CD4-positive, alpha-beta T cell treated with Interferon alpha-2 for 1 hour (primary cell): ENCODE data around the gene CDC14A.
"Not testable (repeated sequence)": the region's sequence is repeated elsewhere in the genome, so short reads cannot be mapped to it uniquely, and the experiment has no call there.

Experiments used
- DNase-seq, 2 donors: peaks; one replicate each; pipeline ENCODE4 v3.0.0-alpha.2; 2020 to 2022

CDC14A gene

DNA sequence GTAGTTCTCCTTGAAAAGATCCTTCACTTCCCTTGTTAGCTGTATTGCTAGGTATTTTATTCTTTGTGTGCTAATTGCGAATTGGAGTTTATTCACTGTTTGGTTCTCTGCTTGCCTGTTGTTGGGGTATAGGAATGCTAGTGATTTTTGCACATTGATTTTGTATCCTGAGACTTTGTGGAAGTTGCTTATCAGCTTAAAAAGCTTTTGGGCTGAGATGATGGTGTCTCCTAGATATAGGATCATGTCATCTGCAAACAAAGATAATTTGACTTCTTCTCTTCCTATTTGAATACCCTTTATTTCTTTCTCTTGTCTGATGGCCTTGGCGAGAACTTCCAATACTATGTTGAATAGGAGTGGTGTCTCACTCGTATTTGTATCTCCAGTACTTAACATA, 55.1 kb downstream of the CDC14A start:
- not testable (repeated sequence) for DNase-seq

DNA sequence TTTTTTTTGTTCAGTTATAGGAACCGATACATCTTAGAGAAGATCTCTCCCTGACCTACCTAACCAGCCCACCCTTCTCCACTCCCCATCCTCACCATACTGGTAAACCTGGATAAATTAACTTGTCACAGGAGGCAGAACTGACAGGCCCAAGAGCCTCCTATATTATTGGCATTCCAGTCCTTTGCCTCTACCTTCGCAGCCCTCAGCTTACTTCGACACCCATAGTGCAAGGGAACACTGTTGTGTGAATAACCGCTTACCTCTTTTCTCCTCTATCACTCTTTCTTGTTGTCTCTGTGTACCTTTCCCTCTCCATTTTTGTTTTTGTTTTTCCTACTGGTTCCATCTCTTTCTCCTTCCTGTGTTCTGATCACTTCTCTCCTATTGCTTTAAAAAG, 58.7 kb downstream of the CDC14A start:
- no peak for DNase-seq

DNA sequence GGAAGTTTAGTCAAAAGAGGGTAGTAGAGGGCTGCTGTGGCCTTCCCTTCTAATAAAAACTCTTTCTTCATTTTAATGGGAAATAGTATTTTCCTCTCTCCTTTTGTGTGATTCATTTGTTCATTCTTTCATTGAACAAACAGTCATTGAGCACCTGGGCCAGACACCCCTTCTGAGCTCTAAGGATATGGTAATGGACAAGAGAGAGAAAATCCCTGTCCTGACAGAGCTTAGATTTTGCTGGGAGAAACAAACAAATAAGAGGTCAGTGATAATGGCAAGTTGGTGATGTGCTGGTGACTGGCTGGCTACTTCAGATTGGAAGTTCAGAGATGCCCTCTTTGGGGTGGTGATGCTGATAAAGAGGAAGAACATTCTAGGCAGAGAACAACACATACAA, 59.3 kb downstream of the CDC14A start:
- DNase-seq: no peak

DNA sequence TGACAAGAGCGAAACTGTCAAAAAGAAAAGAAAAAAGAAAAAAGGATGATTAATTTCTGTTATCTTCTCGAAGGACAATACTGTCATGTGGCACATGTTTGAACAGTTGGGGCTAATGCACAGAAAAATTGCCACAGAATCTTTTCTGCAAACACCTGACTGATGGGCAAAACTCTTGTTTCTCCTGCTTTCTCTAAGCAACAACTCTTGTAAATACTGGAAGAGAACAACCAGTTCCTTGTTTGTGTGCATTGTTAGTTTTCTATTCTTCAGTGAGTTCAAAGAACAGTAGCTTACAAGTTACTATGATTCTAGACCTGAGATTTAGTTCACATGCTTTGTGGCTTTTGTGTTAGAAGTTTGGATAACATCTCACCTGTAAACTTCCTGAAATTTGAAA, 60.7 kb downstream of the CDC14A start:
- peak in 1 of 2 donors; percentile 46 for DNase-seq

DNA sequence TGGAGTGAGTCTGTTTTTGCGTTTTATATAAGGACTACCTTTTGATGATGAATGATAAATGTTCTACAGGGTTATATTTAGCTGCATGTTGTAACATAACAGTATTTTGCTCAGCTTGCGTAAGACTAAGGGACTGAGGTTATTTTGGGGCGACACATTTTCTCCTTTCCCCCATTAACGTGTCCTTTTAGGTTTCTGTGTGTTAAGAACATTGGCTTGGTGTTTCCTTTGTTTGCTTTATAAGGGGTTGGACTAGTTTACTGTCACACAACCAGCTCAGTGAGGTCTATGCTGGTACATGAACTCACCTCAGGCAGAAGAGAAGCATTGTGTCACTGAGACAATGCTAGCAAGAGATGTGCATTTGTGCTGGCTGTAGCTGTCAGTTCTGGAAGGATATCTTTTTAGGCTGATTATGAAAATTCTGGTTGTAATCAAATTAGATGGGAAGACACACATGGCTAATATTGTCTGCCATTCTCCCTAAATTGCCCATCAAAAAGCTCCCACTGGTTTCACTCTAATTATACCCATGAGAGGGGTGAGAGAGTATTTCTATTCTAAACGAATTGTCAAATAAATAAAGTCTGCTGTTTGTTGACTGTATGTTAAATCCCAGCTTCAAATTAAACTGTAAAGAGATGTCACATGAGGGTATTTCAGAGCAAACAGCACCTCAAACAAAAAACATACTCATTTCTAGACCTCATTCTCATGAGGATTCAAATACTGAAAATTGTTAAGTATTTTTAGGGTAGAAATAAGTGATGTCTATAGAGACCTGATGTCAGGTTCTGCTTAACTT, 62.6 kb downstream of the CDC14A start:
- peak in 1 of 2 donors; percentile 70 for DNase-seq

DNA sequence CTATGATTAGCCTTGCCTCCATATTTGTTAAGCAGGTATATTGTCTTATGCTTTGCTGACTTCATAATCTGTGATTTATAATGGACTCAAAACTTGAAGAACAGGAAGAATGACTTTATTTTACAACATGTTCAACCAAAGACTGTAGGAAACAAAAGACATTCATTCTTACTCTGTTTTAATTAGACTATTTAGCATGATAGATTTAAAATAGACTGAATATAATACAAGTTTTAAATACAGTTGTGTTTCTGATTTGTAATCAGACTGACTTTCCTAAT, 63.1 kb downstream of the CDC14A start:
- no peak for DNase-seq

DNA sequence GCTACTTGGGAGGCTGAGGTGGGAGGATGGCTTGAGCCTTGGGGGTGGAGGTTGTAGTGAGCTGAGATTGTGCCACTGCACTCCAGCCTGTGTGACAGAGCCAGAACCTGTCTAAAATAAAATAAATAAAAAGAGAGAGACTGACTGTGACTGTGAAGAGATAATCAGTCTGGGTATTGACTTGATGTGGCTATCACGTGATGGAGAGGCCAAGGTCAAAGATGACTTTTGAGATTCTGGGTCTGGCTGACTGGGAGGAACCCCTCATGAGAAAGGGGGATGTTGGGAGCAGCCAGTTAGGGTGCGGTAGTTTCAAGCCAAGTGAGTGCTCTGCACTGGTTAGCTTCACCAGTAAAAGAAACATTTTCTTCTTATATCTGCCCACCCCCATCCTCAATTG, 66.8 kb downstream of the CDC14A start:
- DNase-seq: no peak

DNA sequence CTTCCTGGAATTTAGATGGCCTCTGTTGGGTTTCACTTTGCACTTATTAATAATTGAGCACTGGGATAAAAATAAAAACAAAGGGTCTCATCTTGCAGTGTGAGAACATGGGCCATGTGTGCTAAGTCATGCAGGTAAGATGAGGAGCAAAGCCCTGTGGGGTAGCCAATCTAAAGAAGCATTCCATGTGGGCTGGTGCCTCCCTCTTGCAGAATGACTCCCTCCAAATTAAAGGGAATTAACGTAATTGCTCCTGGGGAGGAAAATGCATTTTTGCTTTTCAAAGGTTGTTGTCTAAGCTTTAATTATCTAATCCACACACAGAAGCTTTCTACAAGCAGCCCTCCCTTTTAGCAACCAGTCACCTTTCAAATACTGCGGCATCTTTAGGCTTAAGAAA, 69.8 kb downstream of the CDC14A start:
- no peak for DNase-seq

DNA sequence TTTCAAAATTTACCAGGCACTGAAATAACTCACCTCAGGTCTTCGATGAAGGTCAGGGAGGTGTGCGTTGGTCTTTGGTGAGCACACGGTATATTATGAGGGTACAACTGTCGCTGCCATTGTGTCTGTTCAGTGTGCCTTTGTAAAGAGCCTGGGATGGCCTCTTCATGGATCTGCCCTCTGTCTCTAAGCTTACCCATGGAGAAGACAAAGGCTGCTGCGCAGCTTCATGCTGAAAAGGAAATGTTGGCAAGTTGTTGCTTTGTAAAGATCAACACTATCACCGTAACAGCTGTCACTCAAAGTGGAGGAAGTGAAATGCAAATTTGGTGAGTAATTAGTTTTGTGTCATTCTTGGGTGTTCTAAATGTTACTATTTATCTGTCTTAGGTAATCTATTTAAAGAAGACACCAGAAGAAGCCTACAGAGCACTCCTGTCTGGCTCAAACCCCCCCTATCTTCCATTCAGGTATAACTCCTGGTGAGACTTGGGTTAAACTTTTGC, 71.6 kb downstream of the CDC14A start:
- DNase-seq: peak; percentile 20 to 74

DNA sequence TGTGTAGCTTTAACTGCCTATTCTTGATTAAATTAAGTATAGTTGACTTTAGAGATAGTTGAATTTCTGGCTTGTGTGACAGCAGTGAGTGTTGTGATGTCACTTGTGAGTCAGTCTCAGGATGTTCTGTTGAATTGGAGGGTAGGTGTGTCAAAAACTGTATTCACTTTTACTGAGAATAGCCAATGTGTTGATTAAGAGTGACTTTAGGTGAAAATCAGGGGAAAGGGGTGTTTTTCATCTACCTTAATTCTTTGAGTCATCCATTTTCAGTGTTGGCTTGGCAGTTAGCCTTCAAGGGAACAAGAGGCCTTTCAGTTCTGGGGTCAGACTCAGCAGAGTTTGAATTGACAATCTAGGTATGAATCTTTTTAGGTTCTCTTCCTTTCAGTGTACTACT, 75.9 kb downstream of the CDC14A start:
- peak in 1 of 2 donors; percentile 43 for DNase-seq

DNA sequence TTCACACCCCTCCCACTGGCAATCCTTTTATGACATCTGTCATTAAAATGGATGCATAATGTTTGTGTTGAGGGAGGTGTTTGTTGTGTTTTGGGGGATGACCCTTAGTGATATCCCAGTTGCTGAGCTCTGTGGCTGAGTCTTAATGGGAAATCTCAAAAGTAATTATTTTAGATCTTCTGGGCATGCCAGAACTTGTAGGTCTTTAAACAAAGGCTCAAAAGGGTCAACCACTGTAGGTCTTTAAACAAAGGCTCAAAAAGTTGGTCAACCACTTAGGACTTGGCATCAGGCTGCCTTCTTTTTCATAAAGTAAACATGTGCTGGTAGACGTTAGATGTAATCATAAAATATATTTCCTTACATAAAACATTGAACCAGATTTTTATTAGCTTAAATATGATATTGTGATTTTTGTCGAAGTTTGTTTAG, 78.0 kb downstream of the CDC14A start:
- DNase-seq: no peak

DNA sequence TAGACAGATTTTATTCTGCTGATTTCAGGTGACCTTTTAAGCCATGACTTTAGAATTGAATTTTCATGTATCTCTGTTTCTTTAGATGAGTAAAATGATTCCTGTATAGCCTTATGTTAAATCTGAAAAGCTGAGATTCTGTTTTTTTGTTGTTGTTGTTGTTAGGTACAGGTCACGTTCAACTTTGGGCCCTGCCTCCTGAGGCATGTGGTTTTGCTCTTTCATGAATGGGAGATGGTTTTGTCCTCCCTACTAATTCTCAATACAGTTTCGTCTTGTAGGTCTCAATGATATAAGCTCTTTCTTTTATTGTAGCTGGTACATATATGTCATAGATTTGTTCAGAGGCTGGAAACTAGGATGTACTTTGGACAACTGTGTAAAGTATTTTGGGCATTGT, 79.6 kb downstream of the CDC14A start:
- DNase-seq: peak in 1 of 2 donors; percentile 41

DNA sequence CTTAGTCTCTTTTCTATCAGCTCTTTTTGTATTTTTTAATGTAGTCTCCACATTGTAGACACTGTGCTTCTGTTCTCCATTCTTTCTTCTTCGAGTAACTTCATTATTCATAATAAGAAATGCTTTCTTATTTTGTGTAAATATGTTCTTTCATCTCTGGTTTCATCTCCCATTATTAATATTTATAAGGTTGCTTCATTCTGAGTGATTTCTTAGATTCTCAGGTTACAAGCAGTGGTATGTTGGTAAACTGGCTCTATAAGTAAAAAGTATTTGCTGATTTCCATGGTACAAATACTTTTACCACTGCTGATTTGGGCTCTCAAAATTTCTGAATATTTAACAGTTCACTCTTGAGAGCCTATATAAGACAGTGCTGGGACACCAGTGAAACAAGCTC, 81.3 kb downstream of the CDC14A start:
- no peak for DNase-seq

DNA sequence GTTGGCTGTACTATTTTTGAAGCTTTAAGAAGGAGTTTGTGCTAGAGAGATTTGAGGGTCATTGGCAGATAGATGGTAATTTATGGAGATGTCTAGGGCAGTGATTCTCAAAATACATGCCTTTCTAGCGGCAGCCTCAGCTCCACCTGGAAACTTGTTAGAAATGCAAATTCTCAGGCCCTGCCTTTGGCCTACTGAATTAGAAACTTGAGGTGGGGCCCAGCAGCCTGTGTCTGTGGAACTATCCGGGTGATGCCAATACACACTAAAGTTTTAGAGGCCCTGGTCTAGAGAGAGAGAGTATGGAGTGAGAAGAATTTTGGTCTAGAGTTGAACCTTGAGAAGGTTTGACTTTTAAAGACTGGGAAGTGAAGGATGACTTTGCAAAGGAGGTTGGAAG, 82.5 kb downstream of the CDC14A start:
- no peak for DNase-seq

DNA sequence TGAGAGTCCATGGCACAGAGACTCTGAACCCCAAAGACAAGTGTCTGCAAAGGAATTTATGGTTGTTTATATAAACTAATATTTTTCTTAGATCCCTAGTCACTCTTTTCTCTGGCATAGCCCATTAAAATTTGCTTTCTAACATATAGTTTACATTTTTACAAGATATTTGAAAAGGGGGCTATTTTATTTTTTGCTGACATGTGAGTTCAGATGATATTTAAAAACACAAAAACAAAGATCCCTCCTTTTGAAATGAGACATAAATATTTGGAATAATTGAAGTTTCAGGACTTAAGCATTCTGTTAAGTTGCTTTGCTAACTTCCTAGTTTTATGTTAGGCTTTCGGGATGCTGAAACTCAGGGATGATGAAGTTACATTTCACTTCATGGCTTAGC, 86.1 kb downstream of the CDC14A start:
- DNase-seq: no peak

DNA sequence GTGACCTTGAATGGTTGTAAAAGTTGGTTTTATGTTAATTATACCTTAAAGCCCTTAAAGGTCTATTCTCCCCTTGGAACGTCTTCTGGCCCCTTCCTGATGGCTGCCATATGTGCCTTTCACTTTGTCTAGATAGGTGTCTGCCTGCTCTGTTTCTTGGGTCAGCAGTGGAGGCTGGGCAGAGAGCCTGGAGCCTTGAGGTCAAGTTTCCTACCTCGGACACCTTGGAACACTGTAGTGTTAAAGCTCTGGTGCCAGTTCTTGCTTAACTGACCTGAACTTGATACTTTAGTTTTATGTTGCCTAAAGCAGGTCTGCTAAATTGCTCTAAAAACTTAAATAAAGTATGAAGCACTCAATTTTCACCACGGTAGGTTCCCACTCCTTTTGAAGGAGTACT, 86.5 kb downstream of the CDC14A start:
- DNase-seq: no peak

DNA sequence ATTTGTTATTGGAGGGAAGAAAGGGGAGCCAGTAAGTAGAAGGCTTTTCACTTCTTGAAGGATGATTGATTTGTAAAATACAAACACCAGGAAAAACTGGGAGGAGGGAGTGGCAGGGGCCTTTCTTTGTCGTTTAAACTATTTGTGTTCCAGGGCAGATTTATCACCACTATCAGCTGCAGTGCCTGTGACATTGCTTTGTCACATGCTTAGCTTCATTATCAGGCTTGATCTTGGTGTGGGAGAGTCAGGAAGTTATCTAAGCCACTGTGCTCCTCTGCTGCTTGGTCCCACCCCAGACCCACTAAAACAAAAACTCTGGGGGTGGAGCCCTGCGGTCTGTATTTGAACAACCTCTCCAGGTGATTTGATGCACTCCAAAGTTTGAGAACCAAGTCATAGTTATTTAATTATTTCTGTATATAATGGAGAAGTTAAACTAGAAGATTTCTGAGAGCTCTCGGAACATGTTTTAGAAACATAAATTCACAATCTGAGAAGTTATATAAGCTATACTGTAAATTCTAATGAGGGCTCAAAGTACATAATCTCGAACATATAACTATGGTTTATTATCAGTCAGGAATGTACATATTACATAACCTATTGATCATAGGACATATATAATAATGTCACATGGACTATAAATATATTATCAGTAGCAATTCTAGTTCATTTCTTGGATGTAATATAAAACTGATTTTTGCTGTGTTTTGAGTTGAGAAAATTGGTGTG, 87.9 kb downstream of the CDC14A start:
- DNase-seq: peak; percentile 80 to 91

DNA sequence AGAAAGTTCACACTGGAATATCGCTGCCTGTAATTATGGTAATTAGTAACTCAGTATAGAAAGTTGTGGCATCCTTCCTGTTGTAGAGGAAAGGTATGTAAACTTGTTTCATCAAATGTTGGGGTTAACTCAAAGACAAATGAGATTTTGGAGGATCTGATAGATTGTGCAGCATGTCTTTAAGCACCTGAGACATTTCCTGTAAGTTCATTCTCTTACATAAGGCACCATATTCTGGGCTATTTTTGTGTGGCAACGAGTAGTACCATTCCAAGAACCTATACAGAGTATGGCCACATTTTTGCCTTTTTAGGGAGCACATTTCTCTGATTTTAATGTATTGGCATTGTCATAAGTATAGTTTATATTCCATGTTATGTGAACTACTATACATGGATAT, 88.8 kb downstream of the CDC14A start:
- peak in 1 of 2 donors; percentile 62 for DNase-seq

DNA sequence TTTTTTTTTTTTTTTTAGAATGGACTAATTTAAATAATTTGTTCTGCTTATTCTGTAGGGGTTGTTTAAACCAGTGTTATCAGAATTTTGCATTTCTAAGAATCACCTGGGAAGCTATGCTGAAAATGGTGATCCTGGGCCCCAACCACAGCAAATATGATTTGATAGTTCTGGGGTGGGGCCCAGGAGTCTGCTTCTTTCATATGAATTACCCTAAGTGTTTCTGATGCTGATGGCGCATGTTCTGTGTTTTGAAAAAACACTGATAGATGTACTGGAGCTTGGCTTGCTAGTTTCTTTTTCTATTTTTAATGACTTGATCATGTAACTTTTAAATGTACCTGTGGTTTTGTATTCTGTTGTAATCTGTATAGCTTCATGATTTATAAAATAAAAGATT, 89.3 kb downstream of the CDC14A start:
- peak; percentile 66 to 84 for DNase-seq

DNA sequence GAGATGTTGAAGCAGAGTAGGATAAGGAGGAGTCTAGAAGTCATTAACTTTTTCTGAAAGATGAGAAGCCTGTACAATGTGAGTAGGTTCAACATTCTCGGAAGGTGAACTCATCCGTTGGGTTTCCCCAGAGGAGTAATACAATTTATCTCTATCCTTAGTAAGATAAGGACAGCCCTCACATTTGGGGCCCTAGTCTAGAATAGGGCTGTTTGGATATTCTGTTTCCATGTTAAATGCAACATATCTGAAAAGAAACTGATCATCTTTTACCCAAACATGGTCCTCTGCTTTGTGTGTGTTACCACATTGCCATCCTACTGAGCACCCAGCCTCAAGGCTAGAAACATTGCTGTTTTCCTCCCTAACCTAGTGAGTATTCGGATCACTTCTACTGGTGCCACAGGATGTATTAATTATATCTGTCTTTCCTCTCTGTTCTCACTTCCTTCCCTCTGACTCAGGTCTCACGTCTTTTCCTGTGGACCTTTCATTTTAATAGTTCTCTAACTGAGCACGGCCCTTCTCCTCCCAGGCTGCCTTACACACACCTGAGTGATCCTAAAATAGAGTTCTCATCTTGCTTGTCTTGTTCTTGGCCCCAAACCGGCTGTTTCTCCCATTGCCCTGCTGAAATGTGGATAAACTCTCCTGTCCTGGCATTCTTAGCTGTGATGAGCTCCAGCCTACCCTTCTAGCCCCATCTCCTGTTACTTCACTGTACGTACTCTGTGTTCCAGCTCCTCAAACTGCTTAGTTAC, 91.7 kb downstream of the CDC14A start:
- peak in 1 of 2 donors; percentile 72 for DNase-seq

DNA sequence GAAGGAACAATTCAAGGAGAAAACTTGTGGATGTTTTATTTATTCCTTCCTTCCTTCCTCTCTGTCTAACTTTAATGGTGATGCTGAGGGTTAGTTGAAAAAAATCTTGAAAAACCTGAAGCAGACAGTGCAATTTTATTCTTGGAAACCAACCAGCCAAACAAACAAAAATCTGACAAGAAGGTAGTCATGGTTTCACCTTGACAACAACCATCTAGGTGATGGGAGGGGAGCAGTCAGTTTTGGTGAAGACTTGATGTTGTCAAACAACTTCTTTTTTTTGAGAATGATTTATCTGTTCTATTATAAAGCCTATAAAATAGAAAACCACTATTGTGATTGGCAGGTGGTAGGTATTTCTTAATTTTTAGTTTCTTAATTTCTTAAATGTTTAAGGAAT, 93.3 kb downstream of the CDC14A start:
- DNase-seq: peak; percentile 73 to 91

DNA sequence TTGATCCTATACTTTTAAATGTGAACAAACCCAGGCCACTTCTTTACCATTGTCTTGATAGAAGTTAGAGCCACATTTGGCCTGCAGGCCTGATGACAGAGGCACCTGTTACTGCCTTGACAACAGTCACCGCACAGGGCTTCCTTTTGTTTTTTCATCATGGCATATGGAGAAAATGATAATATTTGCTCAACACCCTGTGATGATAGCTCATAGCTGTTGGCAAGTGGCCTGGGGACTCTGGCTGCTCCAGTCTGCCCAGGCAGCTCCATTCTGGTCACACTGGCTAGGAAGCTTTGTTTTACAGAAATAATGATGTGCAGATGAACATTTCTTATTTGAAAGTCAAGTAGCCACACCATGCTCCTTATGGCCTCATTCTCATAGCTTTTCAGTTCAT, 96.1 kb downstream of the CDC14A start:
- DNase-seq: no peak

DNA sequence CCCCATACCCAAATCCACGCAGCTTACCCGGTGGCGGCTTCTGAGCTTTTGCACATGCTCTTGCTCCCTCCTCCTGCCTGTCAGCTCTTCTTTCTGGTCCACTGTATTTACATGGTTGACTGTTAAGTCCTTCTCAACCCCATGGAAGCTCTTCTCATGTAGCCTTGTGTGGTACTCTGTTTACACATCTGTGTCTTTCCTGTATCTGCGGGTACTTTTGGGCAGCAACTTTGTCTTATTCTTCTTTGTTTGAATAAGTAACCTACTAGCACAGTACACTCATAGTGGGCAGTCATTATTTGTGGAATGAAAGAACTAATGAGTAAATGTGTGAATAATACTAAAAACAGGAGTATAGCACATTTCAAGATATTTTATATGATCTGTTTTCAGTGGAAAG, 97.2 kb downstream of the CDC14A start:
- peak in 1 of 2 donors; percentile 32 for DNase-seq

DNA sequence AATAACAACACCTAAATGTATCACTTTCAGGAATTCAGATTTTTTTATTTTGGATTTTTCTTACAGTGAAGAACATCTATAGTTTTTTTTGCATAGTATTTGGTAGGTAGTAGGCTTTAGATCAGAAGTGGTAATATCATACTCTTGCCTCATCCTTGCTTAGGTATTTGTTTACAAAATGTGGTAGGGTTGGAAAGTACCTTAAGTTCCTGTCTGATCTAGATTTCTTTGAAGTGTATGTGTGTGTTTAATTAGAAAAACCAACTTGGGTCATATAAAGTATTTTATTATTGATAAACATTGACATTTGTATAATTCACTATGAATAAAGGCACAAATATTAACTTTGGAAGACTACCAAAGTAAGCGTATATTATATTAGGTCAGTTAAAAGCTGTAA, 100.3 kb downstream of the CDC14A start:
- DNase-seq: peak in 1 of 2 donors; percentile 82
